Measurements from ENCODE around the gene MAGED4.

DNA sequence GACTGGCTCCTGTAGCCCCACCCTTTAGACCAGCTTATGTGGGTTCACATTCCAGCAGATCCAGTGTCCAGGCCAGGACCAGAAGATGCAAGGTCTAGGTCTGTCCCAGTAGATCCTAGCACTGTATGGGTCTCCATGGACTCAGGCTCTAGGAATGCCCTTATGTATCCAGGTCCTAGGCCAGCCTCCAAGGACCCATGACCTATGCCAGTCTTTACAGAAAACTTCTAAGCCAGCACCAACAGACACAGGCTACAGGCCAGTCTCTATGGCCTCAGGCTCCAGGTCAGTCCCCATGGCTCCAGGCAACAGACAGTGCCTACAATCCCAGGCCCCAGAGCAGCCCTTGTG, 45.2 kb upstream of the MAGED4 start:
- TF ChIP-seq POLR2A (IDR thresholded peaks at IDR 0.05), result no peak
- TF ChIP-seq, protein P1, sequence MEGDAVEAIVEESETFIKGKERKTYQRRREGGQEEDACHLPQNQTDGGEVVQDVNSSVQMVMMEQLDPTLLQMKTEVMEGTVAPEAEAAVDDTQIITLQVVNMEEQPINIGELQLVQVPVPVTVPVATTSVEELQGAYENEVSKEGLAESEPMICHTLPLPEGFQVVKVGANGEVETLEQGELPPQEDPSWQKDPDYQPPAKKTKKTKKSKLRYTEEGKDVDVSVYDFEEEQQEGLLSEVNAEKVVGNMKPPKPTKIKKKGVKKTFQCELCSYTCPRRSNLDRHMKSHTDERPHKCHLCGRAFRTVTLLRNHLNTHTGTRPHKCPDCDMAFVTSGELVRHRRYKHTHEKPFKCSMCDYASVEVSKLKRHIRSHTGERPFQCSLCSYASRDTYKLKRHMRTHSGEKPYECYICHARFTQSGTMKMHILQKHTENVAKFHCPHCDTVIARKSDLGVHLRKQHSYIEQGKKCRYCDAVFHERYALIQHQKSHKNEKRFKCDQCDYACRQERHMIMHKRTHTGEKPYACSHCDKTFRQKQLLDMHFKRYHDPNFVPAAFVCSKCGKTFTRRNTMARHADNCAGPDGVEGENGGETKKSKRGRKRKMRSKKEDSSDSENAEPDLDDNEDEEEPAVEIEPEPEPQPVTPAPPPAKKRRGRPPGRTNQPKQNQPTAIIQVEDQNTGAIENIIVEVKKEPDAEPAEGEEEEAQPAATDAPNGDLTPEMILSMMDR (IDR thresholded peaks at IDR 0.05), result no peak

All from tibial nerve (tissue), 3 donors.